ENCODE data around the gene MAST3.
A peak's percentile ranks its signal among the peaks of the same experiment; 100 is the strongest.

Gene MAST3

DNA sequence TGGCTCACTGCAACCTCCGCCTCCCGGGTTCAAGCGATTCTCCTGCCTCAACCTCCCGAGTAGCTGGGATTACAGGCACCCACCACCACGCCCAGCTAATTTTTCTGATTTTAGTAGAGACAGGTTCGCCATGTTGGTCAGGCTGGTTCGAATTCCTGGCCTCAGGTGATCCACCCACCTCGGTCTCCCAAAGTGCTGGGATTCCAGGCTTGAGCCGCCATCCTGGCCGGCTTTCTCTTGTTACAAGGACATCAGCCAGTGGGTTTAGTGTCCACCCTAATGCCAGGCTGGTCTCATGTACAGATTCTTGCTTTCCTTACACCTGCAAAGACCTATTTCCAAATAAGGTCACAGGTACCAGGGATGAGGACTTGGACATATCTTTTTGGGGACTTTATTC, 62.2 kb downstream of the MAST3 start:
- DNase-seq (ENCODE audit: low spot score) = no peak
- TF ChIP-seq, protein P1, sequence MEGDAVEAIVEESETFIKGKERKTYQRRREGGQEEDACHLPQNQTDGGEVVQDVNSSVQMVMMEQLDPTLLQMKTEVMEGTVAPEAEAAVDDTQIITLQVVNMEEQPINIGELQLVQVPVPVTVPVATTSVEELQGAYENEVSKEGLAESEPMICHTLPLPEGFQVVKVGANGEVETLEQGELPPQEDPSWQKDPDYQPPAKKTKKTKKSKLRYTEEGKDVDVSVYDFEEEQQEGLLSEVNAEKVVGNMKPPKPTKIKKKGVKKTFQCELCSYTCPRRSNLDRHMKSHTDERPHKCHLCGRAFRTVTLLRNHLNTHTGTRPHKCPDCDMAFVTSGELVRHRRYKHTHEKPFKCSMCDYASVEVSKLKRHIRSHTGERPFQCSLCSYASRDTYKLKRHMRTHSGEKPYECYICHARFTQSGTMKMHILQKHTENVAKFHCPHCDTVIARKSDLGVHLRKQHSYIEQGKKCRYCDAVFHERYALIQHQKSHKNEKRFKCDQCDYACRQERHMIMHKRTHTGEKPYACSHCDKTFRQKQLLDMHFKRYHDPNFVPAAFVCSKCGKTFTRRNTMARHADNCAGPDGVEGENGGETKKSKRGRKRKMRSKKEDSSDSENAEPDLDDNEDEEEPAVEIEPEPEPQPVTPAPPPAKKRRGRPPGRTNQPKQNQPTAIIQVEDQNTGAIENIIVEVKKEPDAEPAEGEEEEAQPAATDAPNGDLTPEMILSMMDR (IDR thresholded peaks at IDR 0.05; ENCODE audit: extremely low read depth, missing control alignments) = no peak

- no peak for DNase-seq (ENCODE audit: low spot score)
- TF ChIP-seq, protein P1 (IDR thresholded peaks at IDR 0.05; ENCODE audit: extremely low read depth, missing control alignments) = no peak
Measured at GRCh38 chr19:18160493-18160970, 63.0 kb downstream of the MAST3 start.

DNA sequence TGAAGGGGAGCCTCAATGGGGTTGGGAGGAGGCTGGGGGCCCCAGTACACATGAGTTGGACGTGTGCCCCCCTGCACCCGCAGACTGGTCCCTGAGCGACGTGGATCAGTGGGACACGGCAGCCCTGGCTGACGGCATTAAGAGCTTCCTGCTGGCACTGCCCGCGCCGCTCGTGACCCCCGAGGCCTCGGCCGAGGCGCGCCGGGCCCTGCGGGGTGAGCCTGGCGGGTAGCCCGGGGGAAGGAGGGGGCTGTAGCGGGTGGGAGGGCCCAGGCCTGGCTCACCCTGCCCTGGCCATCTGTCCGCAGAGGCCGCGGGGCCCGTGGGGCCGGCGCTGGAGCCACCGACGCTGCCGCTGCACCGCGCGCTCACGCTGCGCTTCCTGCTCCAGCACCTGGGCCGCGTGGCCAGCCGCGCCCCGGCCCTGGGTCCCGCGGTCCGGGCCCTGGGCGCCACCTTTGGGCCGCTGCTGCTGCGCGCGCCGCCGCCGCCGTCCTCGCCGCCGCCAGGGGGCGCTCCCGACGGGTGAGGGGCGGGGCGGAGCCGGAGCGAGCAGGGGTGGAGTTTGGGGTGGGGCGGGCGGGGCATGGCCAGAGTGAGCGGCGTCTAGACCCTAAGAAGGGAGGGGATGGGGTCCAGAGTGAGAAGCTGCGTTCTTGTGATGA, 63.5 kb downstream of the MAST3 start:
- TF ChIP-seq, protein P1 (IDR thresholded peaks at IDR 0.05; ENCODE audit: extremely low read depth, missing control alignments) = peak; percentile 100
- peak; percentile 98 for DNase-seq (ENCODE audit: low spot score)

GRCh38 chr19:18161636-18162002, 64.0 kb downstream of the MAST3 start:
- no peak for DNase-seq (ENCODE audit: low spot score)
- TF ChIP-seq, protein P1 (IDR thresholded peaks at IDR 0.05; ENCODE audit: extremely low read depth, missing control alignments) = no peak

DNA sequence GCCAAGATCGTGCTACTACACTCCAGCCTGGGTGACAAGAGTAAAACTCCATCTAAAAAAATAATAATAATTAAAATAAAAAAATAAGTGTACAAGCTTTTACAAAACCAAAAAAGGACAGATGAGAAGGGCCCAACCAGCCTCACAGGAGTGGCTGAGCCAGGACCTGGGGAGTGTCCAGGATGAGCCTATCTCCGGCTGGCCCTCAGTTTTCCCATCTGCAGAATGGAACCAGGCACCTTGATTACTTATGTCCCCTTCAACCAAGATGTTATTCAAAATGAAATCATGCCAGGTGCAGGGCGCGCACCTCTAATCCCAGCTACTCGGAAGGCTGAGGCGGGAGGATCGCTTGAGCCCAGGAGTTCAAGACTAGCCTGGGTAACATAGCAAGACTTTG, 66.5 kb downstream of the MAST3 start:
- DNase-seq (ENCODE audit: low spot score) = no peak
- TF ChIP-seq, protein P1 (IDR thresholded peaks at IDR 0.05; ENCODE audit: extremely low read depth, missing control alignments) = no peak

- TF ChIP-seq, protein P1 (IDR thresholded peaks at IDR 0.05; ENCODE audit: extremely low read depth, missing control alignments) = no peak
- no peak for DNase-seq (ENCODE audit: low spot score)
Measured at GRCh38 chr19:18165794-18166544, 68.4 kb downstream of the MAST3 start.

GRCh38 chr19:18167011-18167410, 69.4 kb downstream of the MAST3 start:
- DNase-seq (ENCODE audit: low spot score) = no peak
- TF ChIP-seq, protein P1 (IDR thresholded peaks at IDR 0.05; ENCODE audit: extremely low read depth, missing control alignments) = no peak
